ENCODE measurements around the gene KRTAP9-2. TPM values are rescaled to one million over a fixed set of nuclear protein-coding genes. Genes with fewer than 3 reads are reported as not detected.
"Not testable (repeated sequence)": the region's sequence is repeated elsewhere in the genome, so short reads cannot be mapped to it uniquely, and the experiment has no call there.

Gene KRTAP9-2, protein sequence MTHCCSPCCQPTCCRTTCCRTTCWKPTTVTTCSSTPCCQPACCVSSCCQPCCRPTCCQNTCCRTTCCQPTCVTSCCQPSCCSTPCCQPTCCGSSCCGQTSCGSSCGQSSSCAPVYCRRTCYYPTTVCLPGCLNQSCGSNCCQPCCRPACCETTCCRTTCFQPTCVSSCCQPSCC
- not detected for polyA plus RNA-seq (2013, experiment 1 of 2; ENCODE audit: insufficient read length)
- polyA plus RNA-seq (2013, experiment 2 of 2; ENCODE audit: insufficient read length): not detected

- not testable (repeated sequence) for DNase-seq
Observed at GRCh38 chr17:41226598-41227095, at the start of gene KRTAP9-2. Gene KRTAP9-2 (plus strand): TSS chr17:41226648. CDS start chr17:41226655, 7 bp downstream.

- no peak for DNase-seq
Observed at GRCh38 chr17:41176744-41177387, 49.6 kb upstream of the KRTAP9-2 start.

GRCh38 chr17:41177727-41178271 lies 48.6 kb upstream of the KRTAP9-2 start, which contains the start of gene KRTAP4-2:
Gene KRTAP4-2 (minus strand): TSS chr17:41178221. CDS start chr17:41178164, 57 bp downstream.
- DNase-seq: no peak

GRCh38 chr17:41178341-41178740 lies 48.1 kb upstream of the KRTAP9-2 start:
- DNase-seq: peak; percentile 15

GRCh38 chr17:41178843-41179616 lies 47.4 kb upstream of the KRTAP9-2 start:
- DNase-seq: peak; percentile 42

- DNase-seq: no peak
Observed at GRCh38 chr17:41184480-41184961, 41.9 kb upstream of the KRTAP9-2 start, which contains the start of gene KRTAP4-1. Gene KRTAP4-1 (minus strand): TSS chr17:41184911. CDS start chr17:41184854, 57 bp downstream.

DNA sequence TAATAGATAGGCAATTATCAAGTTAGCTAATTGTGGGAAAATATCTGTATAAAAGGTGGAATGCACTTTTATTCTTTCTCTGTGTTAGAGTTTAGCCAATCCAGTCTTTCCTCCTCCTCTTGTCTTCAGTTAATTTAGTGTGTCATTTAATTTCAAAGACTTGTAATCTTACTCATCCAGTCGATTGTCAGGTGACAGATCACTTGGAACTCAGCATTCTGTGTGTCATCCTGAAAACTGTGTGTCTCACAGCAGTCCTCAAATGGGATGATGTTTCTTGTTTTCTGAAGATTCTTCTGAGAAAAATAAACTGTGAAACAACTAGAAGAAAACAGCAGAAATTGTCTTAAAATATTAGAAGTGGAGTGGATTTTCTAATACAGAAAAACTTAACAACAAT lies 41.4 kb upstream of the KRTAP9-2 start:
- DNase-seq: no peak

DNA sequence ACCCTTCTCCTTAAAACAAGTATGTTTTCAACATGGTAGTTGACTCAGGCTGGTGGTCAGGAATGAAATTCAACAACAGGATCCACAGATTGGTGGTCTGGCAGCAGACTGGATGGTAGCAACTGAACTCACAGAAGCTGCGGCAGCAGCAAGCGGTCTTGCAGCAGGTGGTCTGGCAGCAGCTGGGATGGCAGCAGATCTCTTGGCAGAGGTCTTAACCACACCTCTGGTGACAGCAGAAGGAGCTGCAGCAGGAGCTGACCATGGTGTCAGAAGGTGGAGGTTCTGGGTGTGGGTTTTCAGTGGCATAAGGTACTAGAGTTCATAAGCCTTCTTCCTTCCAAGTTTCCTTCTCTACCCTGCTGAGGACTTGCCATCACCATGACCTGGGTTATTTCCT lies 39.6 kb upstream of the KRTAP9-2 start:
- no peak for DNase-seq

DNA sequence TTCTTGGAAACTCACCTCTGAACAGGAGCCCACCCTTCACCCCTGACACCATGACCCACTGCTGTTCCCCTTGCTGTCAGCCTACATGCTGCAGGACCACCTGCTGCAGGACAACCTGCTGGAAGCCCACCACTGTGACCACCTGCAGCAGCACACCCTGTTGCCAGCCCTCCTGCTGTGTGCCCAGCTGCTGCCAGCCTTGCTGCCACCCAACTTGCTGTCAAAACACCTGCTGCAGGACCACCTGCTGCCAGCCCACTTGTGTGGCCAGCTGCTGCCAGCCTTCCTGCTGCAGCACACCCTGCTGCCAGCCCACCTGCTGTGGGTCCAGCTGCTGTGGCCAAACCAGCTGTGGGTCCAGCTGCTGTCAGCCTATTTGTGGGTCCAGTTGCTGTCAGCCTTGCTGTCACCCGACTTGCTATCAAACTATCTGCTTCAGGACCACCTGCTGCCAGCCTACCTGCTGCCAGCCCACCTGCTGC lies 36.6 kb upstream of the KRTAP9-2 start, which contains the start of gene KRTAP9-1:
KRTAP9-1 (plus strand) TSS at position 51 of the 482 bp plus-strand sequence; CDS start at position 51, 0 bp downstream.
- DNase-seq: not testable (repeated sequence)

DNA sequence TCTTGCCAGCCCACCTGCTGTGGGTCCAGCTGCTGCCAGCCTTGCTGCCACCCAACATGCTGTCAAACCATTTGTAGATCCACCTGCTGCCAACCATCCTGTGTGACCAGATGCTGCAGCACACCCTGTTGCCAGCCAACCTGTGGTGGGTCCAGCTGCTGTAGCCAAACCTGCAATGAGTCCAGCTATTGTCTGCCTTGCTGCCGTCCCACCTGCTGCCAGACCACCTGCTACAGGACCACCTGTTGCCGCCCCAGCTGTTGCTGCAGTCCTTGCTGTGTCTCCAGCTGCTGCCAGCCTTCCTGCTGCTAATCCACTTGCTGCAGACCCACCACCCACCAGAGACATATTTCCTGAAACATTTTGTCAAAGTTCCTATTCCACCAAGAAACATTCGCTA lies 36.1 kb upstream of the KRTAP9-2 start:
- DNase-seq: no peak

DNA sequence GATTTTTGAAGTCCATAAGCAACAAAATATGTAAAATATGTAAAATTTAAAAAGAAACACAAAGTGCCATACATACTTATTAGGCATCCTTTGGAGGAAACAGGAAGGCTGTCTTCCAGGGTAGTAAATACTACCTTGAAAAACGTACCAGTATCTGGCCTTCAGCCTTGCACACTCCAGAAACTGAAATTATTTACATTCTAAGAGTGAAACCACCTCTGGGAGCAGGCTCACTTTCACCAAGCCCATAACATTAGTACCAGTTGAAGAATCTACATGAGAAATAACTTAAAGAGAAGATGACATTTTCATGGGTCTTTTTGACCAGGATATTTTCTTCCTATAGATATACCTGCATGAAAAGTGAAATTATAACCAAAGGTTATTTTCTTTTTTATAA lies 30.4 kb upstream of the KRTAP9-2 start:
- no peak for DNase-seq

DNA sequence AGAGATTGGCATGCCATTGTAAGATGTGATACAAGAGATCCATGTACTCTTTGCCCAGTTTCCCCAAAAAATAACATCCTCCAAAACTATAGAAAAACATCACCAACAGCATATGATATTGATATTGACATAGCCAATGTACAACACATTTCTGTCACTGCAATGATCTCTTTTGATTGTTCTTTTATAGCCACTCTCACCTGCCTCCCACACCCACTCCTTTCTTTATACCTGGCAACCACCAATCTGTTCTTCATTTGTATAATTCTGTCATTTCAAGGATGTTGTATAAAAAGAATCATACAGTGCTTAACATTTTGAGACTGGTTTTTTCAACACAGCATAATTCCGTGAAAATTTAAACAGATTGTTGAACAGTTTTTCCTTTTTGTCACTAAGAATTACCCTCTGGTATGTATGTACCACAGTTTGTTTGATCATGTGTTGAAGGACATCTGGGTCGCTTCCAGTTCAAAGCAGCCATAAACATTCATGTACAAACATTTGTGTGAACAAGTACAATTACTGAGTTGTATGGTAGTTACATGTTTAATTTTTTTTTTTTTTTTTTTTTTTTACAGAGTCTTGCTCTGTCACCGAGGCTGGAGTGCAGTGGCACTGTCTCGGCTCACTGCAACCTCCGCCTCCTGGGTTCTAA lies 26.9 kb upstream of the KRTAP9-2 start:
- DNase-seq: no peak

GRCh38 chr17:41211845-41212466 lies 14.5 kb upstream of the KRTAP9-2 start:
- peak; percentile 18 for DNase-seq

- DNase-seq: no peak
Observed at GRCh38 chr17:41212524-41213169, 13.8 kb upstream of the KRTAP9-2 start.

- DNase-seq: no peak
Observed at GRCh38 chr17:41215681-41216080, 10.8 kb upstream of the KRTAP9-2 start.

- peak; percentile 41 for DNase-seq
Observed at GRCh38 chr17:41223821-41224220, 2.6 kb upstream of the KRTAP9-2 start.

GRCh38 chr17:41226051-41226450 lies 397 bp upstream of the KRTAP9-2 start:
- no peak for DNase-seq

DNA sequence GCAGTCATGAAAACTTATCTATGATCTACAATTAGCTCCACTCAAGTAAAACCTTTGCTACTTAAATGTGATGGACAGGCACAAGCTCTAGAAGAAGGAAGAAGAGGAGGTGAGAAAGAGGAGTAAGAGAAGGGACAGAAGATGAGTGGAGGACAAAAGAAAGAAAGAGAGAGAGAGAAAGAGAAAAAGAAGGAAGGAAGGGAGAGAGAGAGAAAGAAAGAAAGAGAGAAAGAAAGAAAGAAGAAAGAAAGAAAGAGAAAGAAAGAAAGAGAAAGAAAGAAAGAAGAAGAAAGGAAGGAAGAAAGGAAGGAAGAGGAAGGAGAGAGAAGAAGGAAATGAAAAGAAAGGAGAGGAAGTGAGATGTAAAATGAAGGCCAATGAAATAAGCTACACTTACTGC lies 3.6 kb downstream of the KRTAP9-2 start:
- DNase-seq: no peak

DNA sequence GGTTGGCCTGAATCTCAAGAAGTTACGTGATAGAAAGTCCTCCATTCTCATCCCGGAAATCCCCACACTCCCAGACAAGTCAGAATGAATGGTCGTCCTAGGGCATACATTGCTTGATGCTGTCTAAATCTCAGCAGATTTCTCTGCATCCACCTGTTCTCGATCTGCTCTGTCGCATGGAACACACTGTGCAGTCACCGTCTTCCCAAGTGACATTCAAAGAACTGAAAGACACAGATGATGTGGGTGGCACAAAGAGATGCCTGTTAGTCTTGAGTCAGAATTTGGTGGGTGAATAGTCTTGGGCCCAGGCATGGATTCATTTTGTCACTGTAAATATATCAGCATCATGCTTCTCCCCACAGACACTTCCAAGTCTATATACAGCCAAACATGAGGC lies 5.3 kb downstream of the KRTAP9-2 start:
- no peak for DNase-seq

- not testable (repeated sequence) for DNase-seq
Observed at GRCh38 chr17:41232399-41233105, 6.1 kb downstream of the KRTAP9-2 start, which contains the start of gene KRTAP9-3. Gene KRTAP9-3 (plus strand): TSS chr17:41232449. CDS start chr17:41232502, 53 bp downstream.

All from fibroblast of skin of scalp (primary cell).